Measurements from ENCODE around the gene VAMP5.

GRCh38 chr2:85607268-85608215, 23.3 kb downstream of the VAMP5 start:
- TF ChIP-seq CTCF (conservative IDR thresholded peaks at IDR 0.05): no peak
- no peak for TF ChIP-seq ZFX (IDR thresholded peaks at IDR 0.05)
